ENCODE data around the gene ACTMAP.

The ACTMAP gene

DNA sequence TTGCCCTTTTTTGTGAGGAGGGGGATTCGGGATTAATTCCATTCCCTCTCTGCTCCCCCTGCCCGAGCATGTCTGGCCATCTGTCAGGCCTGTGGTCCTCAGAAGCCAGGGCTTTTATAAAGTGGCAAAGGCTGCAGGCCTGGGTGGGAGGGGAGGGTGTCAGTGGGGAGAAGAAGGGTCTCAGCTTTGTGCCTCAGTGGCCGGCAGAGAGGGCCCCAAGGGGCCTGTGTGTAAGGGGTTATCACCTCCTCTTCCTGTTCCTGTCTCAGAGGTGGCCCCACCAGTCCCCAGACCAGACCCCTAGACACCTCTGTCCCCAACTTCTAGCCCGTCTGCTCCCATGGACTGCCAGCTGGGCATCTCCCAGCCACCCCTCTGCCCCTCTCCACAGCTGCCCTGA is 56.4 kb downstream of the ACTMAP start:
- no peak for DNase-seq (ENCODE audit: low read depth)

DNA sequence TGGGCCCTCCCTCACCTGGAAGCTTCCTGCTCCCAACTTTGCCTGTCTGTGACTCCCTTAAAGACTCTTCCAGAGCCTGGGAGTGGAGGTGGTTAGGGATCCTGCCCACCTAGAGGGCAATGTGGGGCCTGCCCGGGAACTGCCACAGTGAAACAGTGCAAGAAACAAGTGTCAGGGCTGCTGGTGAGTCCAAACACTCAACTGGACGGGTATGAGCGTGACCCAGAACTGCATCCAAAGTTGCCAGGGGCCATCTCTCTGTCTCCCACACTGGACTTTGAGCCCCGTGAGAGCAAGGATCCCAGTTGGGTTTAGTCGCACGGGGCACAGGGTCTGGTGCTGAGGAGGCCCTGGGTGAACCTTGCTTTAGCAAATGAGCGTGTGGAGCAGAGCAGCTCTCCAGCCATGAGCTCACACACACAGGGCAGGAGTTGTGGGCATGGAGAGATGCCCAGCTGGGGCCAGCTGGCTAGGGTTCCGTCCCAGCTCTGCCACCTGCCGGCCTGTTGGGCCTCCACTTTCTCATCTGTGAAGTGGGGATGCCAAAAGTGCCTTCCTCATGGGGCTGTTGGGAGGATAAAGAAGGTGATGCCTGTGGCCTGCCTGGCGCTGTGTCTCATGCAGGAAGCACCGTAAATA is 57.0 kb downstream of the ACTMAP start:
- DNase-seq (ENCODE audit: low read depth) = no peak

DNA sequence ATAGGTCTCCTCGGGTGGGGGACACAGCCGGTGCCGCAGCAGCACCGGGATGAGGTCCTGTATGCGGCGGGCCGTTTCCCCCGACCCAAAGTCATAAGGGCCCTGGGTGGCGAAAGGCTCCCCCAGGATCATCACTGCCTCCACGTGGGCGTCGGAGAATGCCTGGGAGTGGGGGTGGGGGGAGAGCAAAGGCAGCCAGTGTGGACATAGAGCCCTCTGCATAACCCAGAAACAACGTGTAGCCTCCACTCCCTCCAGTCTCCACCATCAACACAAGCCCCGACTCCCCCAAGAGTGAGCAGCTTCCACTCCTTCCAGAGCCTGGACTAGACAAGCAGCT is 58.1 kb downstream of the ACTMAP start:
- no peak for DNase-seq (ENCODE audit: low read depth)

DNA sequence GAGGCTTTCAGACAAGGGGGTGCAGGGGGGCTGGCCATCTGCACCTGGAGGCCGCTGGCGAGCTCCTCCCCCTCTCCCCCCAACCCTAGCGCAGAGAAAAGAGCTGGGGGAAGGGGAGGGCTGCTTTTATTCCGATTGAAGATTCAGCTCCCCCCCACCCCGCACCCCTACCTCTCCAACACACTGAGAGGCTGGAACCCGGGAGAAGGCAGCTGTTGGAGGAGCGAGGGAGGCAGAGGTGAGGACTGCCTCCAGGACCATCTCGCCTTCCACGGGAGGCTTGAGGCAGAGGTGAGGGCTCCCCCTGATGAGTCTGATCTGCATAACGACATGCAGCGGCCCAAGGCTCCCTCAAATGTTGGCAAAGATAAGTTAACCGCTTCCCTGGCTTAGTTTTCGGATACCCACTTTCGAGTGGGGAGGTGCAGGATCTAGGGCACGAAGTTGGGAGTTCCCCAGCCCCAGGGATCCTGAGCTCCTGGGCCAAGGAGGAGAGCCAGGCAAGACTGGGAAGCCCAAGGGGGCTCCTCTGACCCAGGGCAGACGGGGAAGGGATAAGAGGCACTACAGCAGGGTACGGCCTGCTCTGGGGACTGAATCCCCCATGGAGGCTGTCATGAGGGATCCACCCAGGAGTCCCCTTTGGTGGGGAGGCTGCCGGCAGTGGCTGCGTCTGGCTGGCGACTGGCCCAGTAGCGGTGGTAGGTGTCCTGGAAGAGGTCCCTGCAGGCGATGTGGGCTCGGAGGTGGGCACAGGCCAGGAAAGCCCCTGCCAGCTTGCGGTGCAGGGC is 58.7 kb downstream of the ACTMAP start:
- DNase-seq (ENCODE audit: low read depth) = no peak

Measured in fibroblast of gingiva (primary cell).